NOMO-1 treated with dmso at 0.1 percent for 144 hours (cell line): Measurements from ENCODE around the gene TLN1.
A peak's percentile ranks its signal among the peaks of the same experiment; 100 is the strongest.

Experiments used
- DNase-seq: peaks from one replicate; lab custom pipeline; 2025; ENCODE audit not compliant: unreplicated experiment; lab: John Stamatoyannopoulos, UW

TLN1 gene

DNA sequence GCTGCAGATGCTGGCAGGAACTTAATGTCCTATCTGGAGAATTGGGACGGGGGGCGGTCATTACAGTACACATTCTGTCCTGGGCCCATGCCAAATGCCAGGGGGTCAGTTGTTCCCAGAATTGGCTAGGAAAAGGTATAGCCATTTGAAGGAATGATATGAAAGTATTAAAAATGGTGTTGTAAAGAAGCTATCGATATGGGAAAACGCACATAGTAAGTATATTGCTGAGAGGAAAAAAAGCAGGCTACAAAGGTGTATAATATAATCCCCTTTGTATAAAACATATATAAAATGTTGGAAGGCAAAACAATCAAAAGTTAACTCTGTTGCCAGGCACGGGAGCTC, 66.5 kb downstream of the TLN1 start:
- DNase-seq, result no peak

- DNase-seq, result peak; percentile 82
Measured at GRCh38 chr9:35664531-35665470, 67.2 kb downstream of the TLN1 start, which contains the start of gene ARHGEF39. Gene ARHGEF39 (minus strand): TSS chr9:35665195. CDS start chr9:35665169, 26 bp downstream.

GRCh38 chr9:35662437-35662836, 69.6 kb downstream of the TLN1 start:
- DNase-seq, result no peak

DNA sequence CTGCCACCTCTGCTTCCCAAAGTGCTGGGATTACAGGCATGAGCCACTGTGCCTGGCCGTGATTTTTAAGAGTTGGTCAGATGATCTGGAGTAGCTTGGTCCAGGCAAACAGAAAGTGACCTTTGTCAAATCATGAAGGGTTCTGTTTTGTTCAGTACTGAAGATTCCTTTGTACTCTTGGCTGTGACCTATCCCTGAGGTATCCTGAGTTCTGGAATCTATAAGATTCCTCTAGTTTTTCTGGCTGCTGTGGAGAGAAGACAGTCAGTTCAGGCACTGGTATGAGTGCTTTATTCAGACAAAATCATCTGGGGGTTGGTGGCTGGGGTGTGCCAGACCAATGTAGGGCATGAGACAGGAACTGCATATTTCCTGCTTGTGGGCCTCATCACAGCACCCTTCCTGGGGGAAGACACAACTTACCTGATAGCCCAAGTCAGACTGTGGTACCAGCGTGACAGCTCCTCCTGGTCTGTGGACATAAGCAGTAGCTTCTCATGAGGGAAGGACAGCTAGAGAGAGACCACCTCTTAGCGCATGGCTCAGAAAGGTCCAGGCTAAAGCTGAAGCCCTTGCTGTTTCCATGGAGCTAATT, 70.1 kb downstream of the TLN1 start:
- no peak for DNase-seq

DNA sequence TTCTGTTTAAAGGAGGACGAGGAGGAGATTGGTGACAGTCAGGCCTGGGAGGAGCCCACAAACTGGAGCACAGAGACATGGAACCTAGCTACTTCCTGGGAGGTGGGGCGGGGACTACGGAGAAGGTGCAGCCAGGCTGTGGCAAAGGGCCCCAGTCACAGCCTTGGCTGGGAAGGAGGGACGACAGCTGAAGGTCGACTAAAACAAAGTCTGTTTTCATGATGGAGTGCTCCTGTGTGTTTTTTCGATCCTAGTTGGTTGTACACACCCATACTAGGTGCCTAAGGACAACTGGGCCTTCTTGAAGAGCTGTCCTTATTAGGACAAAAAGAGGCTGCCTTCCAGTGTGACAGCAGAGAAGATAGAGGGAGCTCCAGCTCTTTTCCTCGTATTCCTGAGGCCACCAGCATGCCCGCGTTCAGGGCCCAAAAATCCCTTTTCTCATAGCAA, 71.0 kb downstream of the TLN1 start:
- no peak for DNase-seq

GRCh38 chr9:35659340-35659739, 72.7 kb downstream of the TLN1 start:
- DNase-seq, result no peak

- no peak for DNase-seq
Measured at GRCh38 chr9:35658968-35659220, 73.1 kb downstream of the TLN1 start.

DNA sequence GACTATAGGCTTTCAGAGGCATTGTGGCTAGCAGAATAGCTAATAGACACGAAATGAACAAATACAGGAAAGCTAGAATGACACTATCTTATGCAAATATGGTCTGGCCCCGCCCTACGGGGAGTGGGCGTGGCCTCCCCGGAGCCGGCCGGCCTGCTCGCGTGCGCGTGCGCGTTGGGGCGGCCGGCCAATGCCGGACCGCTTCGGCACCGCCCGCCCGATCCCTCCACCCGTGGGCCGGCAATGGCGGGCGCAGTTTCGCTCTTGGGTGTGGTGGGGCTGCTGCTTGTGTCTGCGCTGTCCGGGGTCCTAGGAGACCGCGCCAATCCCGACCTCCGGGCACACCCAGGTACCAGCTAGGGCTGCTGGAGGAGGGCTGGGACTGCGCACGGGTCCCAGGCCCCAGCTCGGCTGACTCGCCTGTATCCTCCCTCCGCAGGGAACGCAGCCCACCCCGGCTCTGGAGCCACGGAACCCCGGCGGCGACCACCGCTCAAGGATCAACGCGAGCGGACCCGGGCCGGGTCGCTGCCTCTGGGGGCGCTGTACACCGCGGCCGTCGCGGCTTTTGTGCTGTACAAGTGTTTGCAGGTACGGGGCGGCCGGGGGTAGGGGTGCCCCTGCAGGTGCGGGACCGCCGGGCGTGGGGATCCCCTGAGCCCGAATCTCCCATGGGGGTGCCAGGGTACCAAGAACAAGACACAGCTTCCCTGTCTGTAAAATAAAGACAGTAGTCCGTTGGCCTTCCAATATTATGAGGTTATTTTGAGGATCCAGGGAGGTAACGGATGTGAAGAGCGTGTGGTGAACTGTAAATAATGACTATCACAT, 73.6 kb downstream of the TLN1 start, which contains the start of gene CCDC107:
Gene CCDC107, plus strand, starts transcription at position 156 of the 831 bp plus-strand sequence. Its CDS starts 88 bp downstream, at position 244.
- DNase-seq, result peak; percentile 81

GRCh38 chr9:35657546-35658136, 74.4 kb downstream of the TLN1 start, which contains the start of gene RMRP:
Gene RMRP (minus strand): TSS chr9:35658019.
- peak; percentile 99 for DNase-seq

DNA sequence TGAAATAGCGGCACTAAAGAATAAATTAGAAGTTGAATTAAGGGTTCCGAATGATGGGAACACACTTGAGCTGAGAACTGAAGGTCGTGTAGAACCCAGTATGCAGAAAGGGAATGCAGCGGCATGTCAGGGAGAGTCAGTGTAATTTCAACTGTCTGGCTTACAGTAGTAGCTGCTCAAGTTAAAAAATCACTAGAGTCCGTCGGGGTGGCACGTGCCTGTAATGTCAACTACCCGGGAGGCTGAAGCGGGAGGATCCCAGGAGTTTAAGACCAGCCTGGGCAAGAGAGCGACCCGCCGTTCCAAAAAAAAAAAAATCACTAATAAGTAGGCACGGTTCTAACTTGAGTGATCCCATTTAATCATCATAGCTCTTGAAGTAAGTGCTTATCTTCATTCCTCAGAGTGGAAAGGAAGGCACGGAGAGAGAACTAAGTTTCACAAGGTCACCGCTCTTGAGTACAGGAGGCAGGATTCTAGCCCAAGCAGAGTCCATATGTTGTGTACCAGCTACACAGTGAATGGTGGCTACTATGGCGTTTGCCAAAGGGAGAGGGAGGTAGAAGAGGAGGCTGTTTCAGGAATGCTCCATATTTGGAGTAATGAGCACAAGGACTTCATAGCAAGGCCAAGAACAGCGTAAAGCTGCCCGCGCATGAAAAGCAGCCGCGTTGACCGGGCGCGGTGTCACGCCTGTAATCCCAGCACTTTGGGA, 75.0 kb downstream of the TLN1 start:
- DNase-seq, result no peak

DNA sequence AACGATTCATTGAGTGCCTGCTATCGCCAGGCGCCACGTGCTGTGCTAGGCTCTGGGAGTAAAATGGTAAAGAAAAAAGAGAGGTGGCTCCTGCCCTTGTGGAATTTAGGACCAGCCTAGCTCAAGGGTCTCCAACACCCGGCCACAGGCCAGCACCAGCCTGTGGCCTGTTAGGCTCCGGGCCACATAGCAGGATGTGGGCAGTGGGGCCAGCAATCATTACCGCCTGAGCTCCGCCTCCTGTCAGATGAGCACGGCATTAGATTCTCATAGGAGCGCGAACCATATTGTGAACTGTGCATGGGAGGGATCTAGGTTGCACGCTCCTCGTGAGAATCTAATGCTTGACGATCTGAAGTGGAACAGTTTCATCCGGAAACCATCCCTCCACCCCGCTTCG, 75.6 kb downstream of the TLN1 start:
- DNase-seq, result no peak

GRCh38 chr9:35653611-35654010, 78.4 kb downstream of the TLN1 start:
- no peak for DNase-seq

DNA sequence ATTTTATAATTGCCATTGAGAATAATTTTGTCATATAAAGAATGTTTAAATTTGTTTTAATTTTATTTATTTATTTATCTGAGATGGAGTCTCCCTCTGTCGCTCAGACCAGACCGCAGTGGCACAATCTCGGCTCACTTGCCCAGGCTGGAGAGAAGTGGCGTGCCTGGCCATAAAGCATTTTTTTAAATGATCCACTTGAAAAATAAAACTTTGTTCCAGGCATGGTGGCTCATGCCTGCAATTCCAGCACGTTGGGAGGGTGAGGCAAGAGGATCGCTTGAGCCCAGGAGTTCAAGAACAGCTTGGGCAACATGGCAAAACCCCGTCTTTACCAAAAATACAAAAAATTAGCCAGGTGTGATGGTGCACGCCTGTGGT, 79.2 kb downstream of the TLN1 start:
- peak; percentile 46 for DNase-seq

DNA sequence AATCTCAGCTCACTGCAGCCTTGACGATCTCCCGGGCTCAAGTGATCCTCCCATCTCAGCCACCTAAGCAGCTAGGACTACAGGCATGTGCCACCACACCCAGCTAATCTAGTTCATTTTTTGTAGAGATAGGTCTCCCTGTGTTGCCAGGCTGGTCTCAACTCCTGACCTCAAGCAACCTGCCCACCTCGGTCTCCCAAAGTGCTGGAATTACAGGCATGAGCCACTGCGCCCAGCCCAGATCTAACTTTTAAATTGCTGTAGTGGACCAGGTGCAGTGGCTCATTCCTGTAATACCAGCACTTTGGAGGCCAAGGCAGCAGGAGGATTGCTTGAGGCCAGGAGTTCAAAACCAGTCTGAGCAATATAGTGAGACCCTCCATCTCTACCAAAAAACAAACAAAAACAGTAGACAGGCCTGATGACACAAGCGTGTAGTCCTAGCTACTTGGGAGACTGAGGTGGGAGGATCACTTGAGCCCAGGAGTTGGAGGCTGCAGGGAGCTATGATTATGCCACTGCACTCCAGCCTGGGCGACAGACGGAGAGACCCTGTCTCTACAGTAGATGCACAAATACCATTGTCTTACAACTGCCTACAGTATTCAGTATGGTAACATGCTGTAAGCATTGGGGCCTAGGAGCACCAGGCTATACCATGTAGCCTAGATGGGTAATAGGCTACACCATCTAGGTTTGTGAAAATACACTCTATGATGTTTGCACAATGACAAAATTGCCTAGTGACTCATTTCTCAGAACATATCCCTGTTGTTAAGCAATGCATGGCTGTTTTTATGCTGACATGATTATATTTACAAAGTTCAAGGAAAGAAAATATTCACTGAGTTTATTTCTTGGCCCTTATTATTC, 79.8 kb downstream of the TLN1 start:
- DNase-seq, result peak; percentile 46

- no peak for DNase-seq
Measured at GRCh38 chr9:35650341-35651158, 81.4 kb downstream of the TLN1 start, which contains the start of gene SIT1. Gene SIT1 (minus strand): TSS chr9:35650931. CDS start chr9:35650853, 78 bp downstream.

GRCh38 chr9:35649431-35650340, 82.3 kb downstream of the TLN1 start:
- peak; percentile 30 for DNase-seq
